GM10266 (cell line): Measurements from ENCODE around the gene DNAH12.
"Not testable (repeated sequence)": the region's sequence is repeated elsewhere in the genome, so short reads cannot be mapped to it uniquely, and the experiment has no call there.

Source experiments
- DNase-seq: peaks from one replicate; pipeline ENCODE4 v3.0.0; 2012; ENCODE audit errors: extremely low spot score
- TF ChIP-seq, protein P1 (sequence below): IDR thresholded peaks from 2 replicates; pipeline ENCODE4 v1.5.1; 2012; ENCODE audit warnings: mild to moderate bottlenecking, low read depth; ENCODE audit not compliant: control insufficient read depth, insufficient read depth; ENCODE audit errors: missing control alignments

DNAH12 gene

DNA sequence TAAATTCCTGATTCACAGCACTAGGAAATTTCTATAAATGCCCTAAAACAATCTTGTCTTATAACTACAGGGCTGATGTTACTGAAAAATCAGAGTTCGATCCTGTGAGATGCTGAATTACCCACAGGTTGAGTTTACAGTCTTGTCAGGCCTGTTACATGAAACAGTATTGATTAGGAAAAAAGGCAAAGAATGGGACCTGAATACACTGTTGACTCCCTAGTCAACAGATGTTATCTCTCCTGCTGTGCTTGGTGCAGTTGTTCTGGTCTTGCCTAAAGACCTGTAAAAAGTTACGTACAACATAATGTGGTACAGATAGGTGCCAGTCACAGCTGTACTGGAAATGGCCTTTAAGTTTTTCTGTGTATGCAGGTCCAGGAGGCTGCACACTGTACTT is 160.3 kb downstream of the DNAH12 start:
- TF ChIP-seq, protein P1, sequence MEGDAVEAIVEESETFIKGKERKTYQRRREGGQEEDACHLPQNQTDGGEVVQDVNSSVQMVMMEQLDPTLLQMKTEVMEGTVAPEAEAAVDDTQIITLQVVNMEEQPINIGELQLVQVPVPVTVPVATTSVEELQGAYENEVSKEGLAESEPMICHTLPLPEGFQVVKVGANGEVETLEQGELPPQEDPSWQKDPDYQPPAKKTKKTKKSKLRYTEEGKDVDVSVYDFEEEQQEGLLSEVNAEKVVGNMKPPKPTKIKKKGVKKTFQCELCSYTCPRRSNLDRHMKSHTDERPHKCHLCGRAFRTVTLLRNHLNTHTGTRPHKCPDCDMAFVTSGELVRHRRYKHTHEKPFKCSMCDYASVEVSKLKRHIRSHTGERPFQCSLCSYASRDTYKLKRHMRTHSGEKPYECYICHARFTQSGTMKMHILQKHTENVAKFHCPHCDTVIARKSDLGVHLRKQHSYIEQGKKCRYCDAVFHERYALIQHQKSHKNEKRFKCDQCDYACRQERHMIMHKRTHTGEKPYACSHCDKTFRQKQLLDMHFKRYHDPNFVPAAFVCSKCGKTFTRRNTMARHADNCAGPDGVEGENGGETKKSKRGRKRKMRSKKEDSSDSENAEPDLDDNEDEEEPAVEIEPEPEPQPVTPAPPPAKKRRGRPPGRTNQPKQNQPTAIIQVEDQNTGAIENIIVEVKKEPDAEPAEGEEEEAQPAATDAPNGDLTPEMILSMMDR: no peak
- DNase-seq: no peak

DNA sequence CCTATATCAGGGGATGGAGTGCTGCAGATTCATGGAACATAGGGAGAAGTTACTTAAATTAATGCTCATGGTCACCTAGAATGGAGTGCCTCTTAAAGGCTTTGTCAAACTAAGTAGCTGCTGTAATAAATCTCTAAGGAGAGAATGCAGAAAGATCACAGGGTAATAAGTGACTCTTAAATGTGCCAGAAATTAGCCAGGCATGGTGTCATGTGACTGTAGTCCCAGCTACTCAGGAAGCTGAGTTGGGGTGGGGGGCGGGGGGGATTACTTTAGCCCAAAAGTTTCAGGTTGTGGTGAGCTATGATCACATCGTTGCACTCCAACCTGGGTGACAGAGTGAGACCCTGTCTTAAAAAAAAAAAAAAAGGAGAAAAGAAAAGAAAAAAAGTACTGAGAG is 160.7 kb downstream of the DNAH12 start:
- DNase-seq: no peak

DNA sequence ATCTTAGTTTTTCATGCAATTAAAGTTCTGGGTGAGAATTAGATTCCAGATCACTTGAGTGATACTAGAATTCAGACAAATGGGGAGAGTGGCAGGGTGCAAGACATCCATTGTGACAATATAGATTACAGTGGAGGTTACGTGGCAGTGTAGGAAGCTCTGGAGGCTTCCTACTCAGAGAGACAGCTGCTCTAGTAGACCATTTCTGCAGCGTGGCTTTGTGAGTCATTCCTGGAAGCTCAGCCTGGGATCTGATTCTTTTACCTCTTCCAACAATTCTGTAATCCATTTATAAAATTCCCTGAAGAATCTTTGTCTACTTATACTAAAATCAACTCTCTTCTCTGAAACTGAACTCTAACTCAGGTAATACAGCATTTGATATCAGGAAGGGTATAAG is 161.2 kb downstream of the DNAH12 start:
- no peak for DNase-seq
- TF ChIP-seq, protein P1: no peak

More for the DNA sequence above, 160.7 kb downstream of the DNAH12 start:
- TF ChIP-seq, protein P1: no peak

DNA sequence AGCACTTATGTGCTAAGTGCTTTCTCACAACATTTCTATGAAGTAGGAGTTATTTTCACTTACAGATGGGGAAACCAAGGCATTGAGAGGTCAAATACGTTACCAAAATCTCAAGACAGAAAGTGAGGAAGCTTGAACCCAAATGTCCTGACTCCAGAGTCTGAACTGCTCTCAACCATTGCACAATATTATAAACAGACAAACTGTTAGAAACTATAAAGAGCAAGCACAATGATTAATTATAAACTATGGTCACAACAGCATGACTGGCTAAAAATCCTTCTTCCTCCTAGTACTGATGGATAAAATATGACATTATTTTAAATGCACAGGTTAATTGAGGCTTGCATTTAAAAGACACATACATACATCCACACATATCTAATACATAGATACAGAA is 173.8 kb downstream of the DNAH12 start:
- no peak for DNase-seq
- TF ChIP-seq, protein P1: no peak

DNA sequence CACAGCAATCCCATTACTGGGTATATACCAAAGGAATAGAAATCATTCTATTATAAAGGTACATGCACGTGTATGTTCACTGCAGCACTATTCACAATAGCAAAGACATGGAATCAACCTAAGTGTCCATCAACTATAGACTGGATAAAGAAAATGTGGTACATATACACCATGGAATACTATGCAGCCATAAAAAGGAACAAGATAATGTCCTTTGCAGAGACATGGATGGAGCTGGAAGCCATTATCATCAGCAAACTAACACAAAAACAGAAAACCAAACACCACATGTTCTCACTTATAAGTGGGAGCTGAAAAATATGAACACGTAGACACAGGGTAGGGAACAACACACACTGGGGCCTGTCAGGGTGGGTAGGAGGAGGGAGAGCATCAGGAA is 179.1 kb downstream of the DNAH12 start:
- DNase-seq: not testable (repeated sequence)

DNA sequence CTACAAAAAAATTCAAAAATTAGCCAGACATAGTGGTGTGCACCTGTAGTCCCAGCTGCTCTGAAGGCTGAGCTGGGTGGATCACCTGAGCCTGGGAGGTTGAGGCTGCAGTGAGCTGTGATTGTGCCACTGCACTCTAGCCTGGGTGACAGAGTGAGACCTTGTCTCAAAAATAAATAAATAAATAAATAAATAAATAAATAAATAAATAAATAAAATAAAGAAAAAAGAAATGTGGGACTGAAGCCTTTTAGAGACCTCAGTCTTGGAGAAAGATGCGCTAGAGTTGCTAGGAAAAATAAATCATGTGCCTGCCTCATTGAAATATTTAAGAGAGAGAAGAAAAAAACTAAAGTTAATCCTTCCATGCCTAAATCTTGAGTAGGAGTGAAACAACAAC is 187.9 kb downstream of the DNAH12 start:
- not testable (repeated sequence) for DNase-seq

DNA sequence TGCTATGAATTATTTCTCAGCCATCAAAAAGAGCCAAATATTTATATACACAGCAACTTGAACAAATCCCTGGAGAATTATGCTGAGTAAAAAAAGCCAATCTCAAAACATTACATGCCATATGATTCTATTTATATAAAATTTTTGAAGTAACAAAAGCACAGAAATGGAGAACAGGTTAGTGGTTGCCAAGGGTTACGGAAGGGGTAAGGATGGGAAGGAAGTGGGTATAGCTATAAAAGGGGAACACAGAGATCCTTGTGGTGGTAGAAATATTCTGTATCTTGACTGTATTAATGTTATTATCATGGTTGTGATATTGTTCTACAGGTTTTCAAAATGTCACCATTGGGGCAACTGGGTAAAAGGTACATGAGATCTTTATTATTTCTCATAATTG is 189.4 kb downstream of the DNAH12 start:
- no peak for DNase-seq
- TF ChIP-seq, protein P1: no peak

DNA sequence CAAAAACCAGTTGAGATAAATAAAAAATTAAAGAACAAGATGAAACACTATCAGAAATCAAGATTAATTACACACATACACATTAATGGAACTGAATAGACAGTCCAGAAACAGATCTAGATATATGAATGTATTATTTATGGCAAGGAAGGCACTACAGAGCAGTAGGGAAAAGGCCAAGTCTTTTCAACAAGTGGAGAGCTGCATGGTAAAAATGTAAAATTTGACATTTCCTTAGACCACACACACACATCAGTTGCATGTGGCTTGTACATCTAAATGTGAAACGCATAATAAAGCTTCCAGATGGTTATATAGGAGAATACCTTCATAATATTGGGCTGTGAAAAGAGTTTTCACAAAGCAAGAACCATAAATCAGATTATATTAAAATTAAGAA is 193.9 kb downstream of the DNAH12 start:
- no peak for DNase-seq
- TF ChIP-seq, protein P1: no peak

DNA sequence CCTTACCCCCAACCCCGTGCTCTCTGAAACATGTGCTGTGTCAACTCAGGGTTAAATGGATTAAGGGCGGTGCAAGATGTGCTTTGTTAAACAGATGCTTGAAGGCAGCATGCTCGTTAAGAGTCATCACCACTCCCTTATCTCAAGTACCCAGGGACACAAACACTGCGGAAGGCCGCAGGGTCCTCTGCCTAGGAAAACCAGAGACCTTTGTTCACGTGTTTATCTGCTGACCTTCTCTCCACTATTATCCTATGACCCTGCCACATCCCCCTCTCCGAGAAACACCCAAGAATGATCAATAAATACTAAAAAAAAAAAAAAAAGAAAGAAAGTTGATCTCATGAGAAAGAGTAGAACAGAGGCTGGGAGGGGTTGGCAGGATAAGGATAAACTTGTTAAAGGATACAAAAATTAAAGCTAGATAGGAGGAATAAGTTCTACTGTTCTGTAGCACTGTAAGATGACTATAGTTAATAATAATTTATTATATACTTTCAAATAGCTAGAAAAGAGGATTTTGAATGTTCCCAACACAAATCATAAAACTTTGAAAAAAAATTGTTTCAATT is 205.0 kb downstream of the DNAH12 start:
- not testable (repeated sequence) for DNase-seq

DNA sequence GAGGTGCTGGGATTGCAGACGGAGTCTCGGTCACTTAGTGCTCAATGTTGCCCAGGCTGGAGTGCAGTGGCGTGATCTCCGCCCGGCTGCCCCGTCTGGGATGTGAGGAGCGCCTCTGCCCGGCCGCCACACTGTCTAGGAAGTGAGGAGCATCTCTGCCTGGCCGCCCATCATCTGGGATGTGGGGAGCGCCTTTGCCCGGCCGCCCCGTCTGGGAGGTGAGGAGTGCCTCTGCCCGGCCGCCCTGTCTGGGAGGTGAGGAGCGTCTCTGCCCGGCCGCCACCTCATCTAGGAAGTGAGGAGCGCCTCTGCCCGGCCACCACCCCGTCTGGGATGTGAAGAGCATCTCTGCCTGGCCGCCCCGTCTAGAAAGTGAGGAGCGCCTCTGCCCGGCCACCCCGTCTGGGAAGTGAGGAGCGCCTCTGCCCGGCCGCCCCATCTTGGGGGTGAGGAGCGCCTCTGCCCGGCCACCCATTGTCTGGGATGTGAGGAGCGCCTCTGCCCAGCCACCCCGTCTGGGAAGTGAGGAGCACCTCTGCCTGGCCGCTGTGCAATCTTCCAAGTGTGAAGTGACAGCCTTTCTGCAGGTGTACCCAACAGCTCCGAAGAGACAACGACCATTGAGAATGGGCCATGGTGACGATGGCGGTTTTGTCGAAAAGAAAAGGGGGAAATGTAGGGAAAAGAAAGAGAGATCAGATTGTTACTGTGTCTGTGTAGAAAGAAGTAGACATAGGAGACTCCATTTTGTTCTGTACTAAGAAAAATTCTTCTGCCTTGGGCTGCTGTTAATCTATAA is 205.7 kb downstream of the DNAH12 start:
- not testable (repeated sequence) for DNase-seq
